T-helper 2 cell treated with Interferon-gamma antibody and Interleukin-4, amounts not matched to agents 5 μg/mL and 100 μg/mL, for 36 hours (primary cell): ENCODE data around the gene PXYLP1.
"Not testable (repeated sequence)": the region's sequence is repeated elsewhere in the genome, so short reads cannot be mapped to it uniquely, and the experiment has no call there.

ENCODE experiments used
- DNase-seq: peaks from one replicate; pipeline ENCODE4 v3.0.0; 2021; ENCODE audit warnings: low spot score
- H3K27ac Mint-ChIP-seq: one replicate; pipeline ENCODE4 v1.8.0; 2021; ENCODE audit warnings: mild to moderate bottlenecking, mixed read lengths
- H3K27me3 Mint-ChIP-seq: one replicate; pipeline ENCODE4 v1.8.0; 2021; ENCODE audit warnings: low read depth, mixed read lengths
- H3K36me3 Mint-ChIP-seq: one replicate; pipeline ENCODE4 v1.8.0; 2021; ENCODE audit warnings: low read depth, mixed read lengths
- H3K4me1 Mint-ChIP-seq: one replicate; pipeline ENCODE4 v1.8.0; 2021; ENCODE audit warnings: low read depth, mixed read lengths
- H3K4me3 Mint-ChIP-seq: one replicate; pipeline ENCODE4 v1.8.0; 2022; ENCODE audit warnings: mild to moderate bottlenecking, moderate library complexity, mixed read lengths
- H3K9me3 Mint-ChIP-seq: one replicate; pipeline ENCODE4 v1.8.0; 2021; ENCODE audit warnings: mixed read lengths

Gene PXYLP1

GRCh38 chr3:141231101-141231951 is at the start of gene PXYLP1:
PXYLP1 (plus strand) TSS chr3:141231825; CDS start chr3:141260176, 28,351 bp downstream.
- Mint-ChIP-seq H3K27ac (peak within 1 kb of the TSS; percentile 98), H3K4me3 (peak within 1 kb of the TSS; percentile 94), H3K9me3 (peaks cover 3% of the 10 kb centered on the region), H3K36me3 (peaks cover 17% of the 10 kb centered on the region), H3K27me3 (peaks cover 4% of the 10 kb centered on the region), H3K4me1 (peaks cover 56% of the 10 kb centered on the region)
- DNase-seq: peak; percentile 96

GRCh38 chr3:141183606-141184005 is 48.0 kb upstream of the PXYLP1 start:
- peaks cover 4% of the 10 kb centered on the region for H3K9me3 Mint-ChIP-seq
- no peak for DNase-seq
- no peaks in the 10 kb centered on the region for H3K4me1 Mint-ChIP-seq
- no peak overlapping the region for H3K27ac Mint-ChIP-seq
- no peak overlapping the region for H3K4me3 Mint-ChIP-seq
- peaks cover 20% of the 10 kb centered on the region for H3K27me3 Mint-ChIP-seq
- H3K36me3 Mint-ChIP-seq: no peaks in the 10 kb centered on the region

GRCh38 chr3:141184430-141184829 is 47.2 kb upstream of the PXYLP1 start:
- no peaks in the 10 kb centered on the region for H3K4me1 Mint-ChIP-seq
- peaks cover 4% of the 10 kb centered on the region for H3K9me3 Mint-ChIP-seq
- H3K36me3 Mint-ChIP-seq: no peaks in the 10 kb centered on the region
- H3K27me3 Mint-ChIP-seq: peaks cover 19% of the 10 kb centered on the region
- H3K27ac Mint-ChIP-seq: no peak overlapping the region
- H3K4me3 Mint-ChIP-seq: no peak overlapping the region
- DNase-seq: no peak

- Mint-ChIP-seq H3K36me3 (no peaks in the 10 kb centered on the region), H3K27ac (no peak overlapping the region), H3K4me1 (peaks cover 10% of the 10 kb centered on the region), H3K9me3 (no peaks in the 10 kb centered on the region), H3K27me3 (peaks cover 14% of the 10 kb centered on the region), H3K4me3 (no peak overlapping the region)
- DNase-seq: no peak
Measured at GRCh38 chr3:141191097-141191749, 40.4 kb upstream of the PXYLP1 start.

GRCh38 chr3:141192345-141192744 is 39.3 kb upstream of the PXYLP1 start:
- H3K4me3 Mint-ChIP-seq: no peak overlapping the region
- H3K27me3 Mint-ChIP-seq: peaks cover 26% of the 10 kb centered on the region
- H3K27ac Mint-ChIP-seq: no peak overlapping the region
- no peaks in the 10 kb centered on the region for H3K36me3 Mint-ChIP-seq
- DNase-seq: peak; percentile 91
- H3K4me1 Mint-ChIP-seq: peaks cover 10% of the 10 kb centered on the region
- no peaks in the 10 kb centered on the region for H3K9me3 Mint-ChIP-seq

- peak; percentile 5 for DNase-seq
- Mint-ChIP-seq H3K27ac (no peak overlapping the region), H3K27me3 (peaks cover 32% of the 10 kb centered on the region), H3K4me3 (no peak overlapping the region), H3K36me3 (no peaks in the 10 kb centered on the region), H3K4me1 (peaks cover 10% of the 10 kb centered on the region), H3K9me3 (no peaks in the 10 kb centered on the region)
Measured at GRCh38 chr3:141193066-141193830, 38.4 kb upstream of the PXYLP1 start.

- DNase-seq: no peak
Measured at GRCh38 chr3:141201122-141201521, 30.5 kb upstream of the PXYLP1 start.

GRCh38 chr3:141202682-141203081 is 28.9 kb upstream of the PXYLP1 start:
- Mint-ChIP-seq H3K4me1 (no peaks in the 10 kb centered on the region), H3K27ac (no peak overlapping the region), H3K36me3 (no peaks in the 10 kb centered on the region), H3K4me3 (no peak overlapping the region), H3K27me3 (peaks cover 54% of the 10 kb centered on the region), H3K9me3 (no peaks in the 10 kb centered on the region)
- no peak for DNase-seq

More at GRCh38 chr3:141201122-141201521, 30.5 kb upstream of the PXYLP1 start:
- Mint-ChIP-seq H3K4me3 (no peak overlapping the region), H3K4me1 (no peaks in the 10 kb centered on the region), H3K36me3 (no peaks in the 10 kb centered on the region), H3K27ac (no peak overlapping the region), H3K27me3 (peaks cover 62% of the 10 kb centered on the region), H3K9me3 (no peaks in the 10 kb centered on the region)

- Mint-ChIP-seq H3K36me3 (no peaks in the 10 kb centered on the region), H3K4me3 (no peak overlapping the region), H3K9me3 (no peaks in the 10 kb centered on the region), H3K27me3 (peaks cover 43% of the 10 kb centered on the region), H3K4me1 (no peaks in the 10 kb centered on the region), H3K27ac (no peak overlapping the region)
- DNase-seq: no peak
Measured at GRCh38 chr3:141203866-141204265, 27.8 kb upstream of the PXYLP1 start.

GRCh38 chr3:141204343-141204742 is 27.3 kb upstream of the PXYLP1 start:
- no peaks in the 10 kb centered on the region for H3K9me3 Mint-ChIP-seq
- no peak overlapping the region for H3K27ac Mint-ChIP-seq
- H3K4me1 Mint-ChIP-seq: no peaks in the 10 kb centered on the region
- no peaks in the 10 kb centered on the region for H3K36me3 Mint-ChIP-seq
- DNase-seq: no peak
- H3K27me3 Mint-ChIP-seq: peaks cover 39% of the 10 kb centered on the region
- no peak overlapping the region for H3K4me3 Mint-ChIP-seq

- not testable (repeated sequence) for H3K9me3 Mint-ChIP-seq, H3K27me3 Mint-ChIP-seq, H3K36me3 Mint-ChIP-seq, H3K4me3 Mint-ChIP-seq, H3K4me1 Mint-ChIP-seq, DNase-seq, H3K27ac Mint-ChIP-seq
Measured at GRCh38 chr3:141211306-141211705, 20.3 kb upstream of the PXYLP1 start.

- Mint-ChIP-seq H3K27ac (no peak overlapping the region), H3K27me3 (peaks cover 9% of the 10 kb centered on the region), H3K9me3 (no peaks in the 10 kb centered on the region), H3K4me1 (no peaks in the 10 kb centered on the region), H3K4me3 (no peak overlapping the region), H3K36me3 (no peaks in the 10 kb centered on the region)
- no peak for DNase-seq
Measured at GRCh38 chr3:141212101-141212500, 19.5 kb upstream of the PXYLP1 start.

GRCh38 chr3:141212555-141212954 is 19.1 kb upstream of the PXYLP1 start:
- Mint-ChIP-seq H3K36me3 (no peaks in the 10 kb centered on the region), H3K4me3 (no peak overlapping the region)
- no peak for DNase-seq

GRCh38 chr3:141216975-141217374 is 14.7 kb upstream of the PXYLP1 start:
- H3K4me1 Mint-ChIP-seq: no peaks in the 10 kb centered on the region
- no peak for DNase-seq
- H3K27me3 Mint-ChIP-seq: peaks cover 16% of the 10 kb centered on the region
- H3K4me3 Mint-ChIP-seq: no peak overlapping the region
- H3K9me3 Mint-ChIP-seq: no peaks in the 10 kb centered on the region
- H3K27ac Mint-ChIP-seq: no peak overlapping the region
- no peaks in the 10 kb centered on the region for H3K36me3 Mint-ChIP-seq

More at GRCh38 chr3:141212555-141212954, 19.1 kb upstream of the PXYLP1 start:
- no peak overlapping the region for H3K27ac Mint-ChIP-seq
- no peaks in the 10 kb centered on the region for H3K9me3 Mint-ChIP-seq
- H3K27me3 Mint-ChIP-seq: peaks cover 12% of the 10 kb centered on the region
- no peaks in the 10 kb centered on the region for H3K4me1 Mint-ChIP-seq
